Activated CD8-positive, alpha-beta memory T cell treated with anti-CD3 and anti-CD28 coated beads, Interleukin-2, amount 50 U/mL, for 24 hours (primary cell): ENCODE results near the gene POLH.

Source experiments
- DNase-seq: peaks from one replicate; pipeline ENCODE4 v3.0.0-alpha.2; 2020; ENCODE audit errors: extremely low read depth

Gene POLH

DNA sequence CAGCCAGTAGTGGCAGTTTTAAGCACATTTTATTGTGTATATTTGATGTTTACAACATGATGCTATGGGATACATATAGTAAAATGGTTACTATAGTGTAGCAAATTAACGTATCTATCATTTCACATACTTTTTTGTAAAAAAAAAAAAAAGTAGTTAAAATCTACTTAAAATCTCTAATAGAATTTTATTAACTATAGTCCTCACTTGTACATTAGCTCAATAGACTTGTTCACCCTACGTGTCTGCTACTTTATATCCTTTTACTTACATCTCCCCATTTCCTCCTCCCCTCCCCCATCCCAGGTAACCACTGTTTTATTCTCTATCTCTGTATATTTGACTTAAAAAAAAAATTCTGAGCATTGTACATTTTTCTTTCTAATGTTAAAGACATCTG lies 30.0 kb downstream of the POLH start:
- DNase-seq: no peak

DNA sequence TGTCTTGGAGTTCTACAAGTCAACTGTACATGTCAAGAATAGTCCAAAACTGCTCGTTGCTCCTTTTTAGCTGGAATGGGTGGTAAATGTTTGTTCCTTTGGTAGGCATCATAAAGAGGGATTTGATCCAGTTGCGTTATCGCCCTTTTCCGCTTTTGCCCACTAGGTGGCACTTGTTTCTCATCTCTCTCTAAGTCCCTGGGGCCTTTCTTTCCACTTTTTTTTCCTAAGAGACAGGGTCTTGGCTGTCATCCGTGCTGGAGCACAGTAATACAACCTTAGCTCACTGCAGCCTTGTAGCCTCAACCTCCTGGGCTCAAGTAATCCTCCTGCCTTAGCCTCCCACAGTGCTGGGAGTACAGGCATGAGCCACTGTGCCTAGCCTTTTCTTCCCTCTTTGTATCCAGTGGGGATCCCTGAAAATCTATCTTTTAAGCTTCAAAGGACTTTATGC lies 32.4 kb downstream of the POLH start:
- DNase-seq: no peak

DNA sequence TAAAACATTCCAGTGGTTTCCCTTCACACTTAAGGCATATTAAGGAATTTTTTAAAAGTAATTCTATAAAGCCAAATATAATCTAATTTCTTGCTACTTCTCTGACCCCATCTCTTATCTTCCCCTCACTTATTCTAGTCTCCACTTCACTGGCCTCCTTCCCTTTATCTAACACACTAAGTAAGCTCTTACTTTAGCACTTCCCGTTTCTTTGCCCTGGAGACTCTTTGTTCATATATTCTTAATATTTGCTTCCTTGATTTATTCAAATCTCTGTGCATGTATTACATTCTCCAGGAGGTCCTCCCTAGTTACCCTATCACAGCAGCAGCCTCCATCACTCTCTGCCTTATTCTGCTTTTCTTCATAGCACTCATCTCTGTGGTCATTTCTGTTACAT lies 32.8 kb downstream of the POLH start:
- DNase-seq: no peak

DNA sequence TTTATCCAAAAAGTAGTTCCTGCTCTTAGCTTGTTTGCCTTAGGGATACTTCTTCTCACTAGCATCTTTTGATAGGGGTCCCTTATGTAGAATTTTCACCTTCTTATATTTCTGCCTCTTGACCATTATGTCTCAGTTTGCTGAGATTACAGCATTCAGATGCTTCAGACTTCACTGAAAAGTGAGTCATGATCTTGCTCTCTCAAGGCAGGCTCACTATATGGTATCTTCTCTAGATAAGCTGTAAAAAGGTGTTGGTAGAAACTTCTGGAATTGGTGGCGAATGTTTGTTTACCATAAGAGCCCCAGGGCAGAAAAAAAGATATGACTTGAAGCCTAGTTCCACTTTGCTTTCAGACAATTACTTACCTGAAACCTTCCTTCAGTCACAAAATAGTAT lies 33.4 kb downstream of the POLH start:
- no peak for DNase-seq

DNA sequence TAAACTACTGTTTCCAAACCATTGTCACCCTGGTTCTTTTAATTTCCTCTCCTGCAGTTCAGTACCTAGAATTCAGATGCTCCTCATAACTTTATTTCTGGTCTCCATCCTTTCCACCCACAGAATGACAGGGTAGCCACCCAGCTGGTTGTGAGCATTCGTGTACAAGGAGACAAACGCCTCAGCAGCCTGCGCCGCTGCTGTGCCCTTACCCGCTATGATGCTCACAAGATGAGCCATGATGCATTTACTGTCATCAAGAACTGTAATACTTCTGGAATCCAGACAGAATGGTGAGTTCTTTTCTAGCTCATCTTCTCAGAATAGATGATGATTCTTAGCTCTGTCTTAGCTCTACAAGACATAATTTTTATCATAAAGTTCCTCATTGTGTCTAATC lies 34.4 kb downstream of the POLH start:
- no peak for DNase-seq

DNA sequence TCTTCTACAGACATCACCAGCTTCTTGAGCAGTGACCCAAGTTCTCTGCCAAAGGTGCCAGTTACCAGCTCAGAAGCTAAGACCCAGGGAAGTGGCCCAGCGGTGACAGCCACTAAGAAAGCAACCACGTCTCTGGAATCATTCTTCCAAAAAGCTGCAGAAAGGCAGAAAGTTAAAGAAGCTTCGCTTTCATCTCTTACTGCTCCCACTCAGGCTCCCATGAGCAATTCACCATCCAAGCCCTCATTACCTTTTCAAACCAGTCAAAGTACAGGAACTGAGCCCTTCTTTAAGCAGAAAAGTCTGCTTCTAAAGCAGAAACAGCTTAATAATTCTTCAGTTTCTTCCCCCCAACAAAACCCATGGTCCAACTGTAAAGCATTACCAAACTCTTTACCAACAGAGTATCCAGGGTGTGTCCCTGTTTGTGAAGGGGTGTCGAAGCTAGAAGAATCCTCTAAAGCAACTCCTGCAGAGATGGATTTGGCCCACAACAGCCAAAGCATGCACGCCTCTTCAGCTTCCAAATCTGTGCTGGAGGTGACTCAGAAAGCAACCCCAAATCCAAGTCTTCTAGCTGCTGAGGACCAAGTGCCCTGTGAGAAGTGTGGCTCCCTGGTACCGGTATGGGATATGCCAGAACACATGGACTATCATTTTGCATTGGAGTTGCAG lies 37.9 kb downstream of the POLH start:
- DNase-seq: no peak

DNA sequence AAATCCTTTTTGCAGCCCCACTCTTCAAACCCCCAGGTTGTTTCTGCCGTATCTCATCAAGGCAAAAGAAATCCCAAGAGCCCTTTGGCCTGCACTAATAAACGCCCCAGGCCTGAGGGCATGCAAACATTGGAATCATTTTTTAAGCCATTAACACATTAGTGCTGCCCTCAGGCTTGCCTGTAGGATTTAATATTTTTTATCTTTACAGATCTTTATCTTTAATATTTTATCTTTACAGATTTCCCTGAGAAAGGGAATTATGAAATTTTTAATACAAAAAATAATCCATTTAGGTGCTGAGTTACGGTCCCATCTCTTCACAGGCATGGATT lies 38.4 kb downstream of the POLH start:
- no peak for DNase-seq

DNA sequence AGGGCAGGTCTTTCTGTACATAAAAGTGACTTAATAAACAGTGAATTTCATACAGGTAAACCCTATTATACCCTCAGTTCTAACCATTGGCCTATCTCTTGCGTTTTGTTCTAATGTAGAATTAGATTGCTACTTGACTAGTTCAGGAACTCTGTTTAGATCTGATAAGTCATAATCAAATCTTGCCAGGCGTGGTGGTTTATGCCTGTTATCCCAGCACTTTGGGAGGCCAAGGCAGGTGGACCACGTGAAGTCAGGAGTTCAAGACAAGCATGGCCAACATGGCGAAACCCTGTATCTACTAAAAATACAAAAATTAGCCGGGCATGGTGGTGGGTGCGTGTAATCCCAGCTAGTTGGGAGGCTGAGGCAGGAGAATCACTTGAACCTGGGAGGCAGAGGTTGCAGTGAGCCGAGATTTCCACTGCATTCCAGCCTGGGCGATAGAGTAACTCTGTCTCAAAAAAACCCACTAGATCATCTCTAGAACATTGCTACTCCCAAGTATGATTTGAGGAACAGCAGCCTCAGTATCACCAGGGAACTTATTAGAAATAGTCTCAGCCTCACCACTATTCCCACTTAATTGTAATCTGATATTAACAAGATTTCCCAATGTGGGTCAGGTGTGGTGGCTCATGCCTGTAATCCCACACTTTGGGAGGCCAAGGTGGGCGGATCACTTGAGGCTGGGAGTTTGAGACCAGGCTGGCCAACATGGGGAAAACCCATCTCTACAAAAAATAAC lies 40.9 kb downstream of the POLH start:
- no peak for DNase-seq

DNA sequence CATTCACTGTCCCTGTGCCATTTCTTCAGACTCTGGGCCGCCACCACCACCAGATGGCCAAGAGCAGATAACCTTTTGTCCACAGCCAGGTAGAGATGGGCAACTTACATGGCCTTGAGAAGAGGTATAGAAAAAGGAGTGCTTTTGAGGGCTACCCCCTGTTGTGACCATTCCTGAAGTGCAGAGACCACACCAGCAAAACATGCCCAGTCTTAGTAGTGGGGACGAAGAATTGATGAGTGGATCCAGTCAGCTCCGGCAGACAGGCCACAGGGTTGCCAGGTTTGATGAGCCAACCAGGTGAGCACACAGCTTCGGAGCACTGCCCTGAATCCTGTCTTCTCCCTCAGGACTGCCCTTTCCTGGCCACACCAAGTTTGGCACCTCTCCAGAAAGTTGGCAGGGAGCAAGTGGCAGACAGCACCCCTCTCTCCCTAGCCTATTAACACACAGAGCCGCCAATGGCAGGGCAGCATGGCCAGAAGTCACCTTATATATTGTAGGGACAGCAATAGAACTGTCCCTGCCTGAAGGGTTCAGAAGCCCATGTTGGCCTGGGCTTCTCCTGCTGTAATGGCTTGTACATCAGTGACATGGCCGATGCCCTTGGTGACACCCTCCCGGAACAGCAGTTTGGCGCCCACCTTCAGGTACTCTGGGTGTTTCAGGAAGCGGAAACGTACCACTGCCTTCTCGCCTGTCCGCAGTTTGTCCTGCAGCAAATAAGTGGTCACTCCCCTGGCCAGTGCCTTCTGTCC lies 45.3 kb downstream of the POLH start:
- no peak for DNase-seq

DNA sequence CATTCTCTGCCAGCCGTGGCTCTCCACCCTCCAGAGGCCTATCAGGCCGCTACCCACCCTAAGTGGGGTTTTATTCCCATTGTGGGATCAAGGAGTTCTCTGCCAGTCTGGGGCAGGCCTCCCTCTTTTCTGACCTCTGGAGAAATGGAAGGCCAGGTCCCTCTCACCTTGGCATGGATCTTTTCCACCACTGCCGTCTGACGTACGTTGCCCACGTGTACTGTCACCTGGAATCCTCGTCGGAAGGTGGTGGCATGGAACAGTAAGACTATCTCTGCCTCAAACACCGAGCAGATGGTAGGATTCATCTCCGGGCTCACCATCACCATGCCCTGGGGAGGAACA lies 45.8 kb downstream of the POLH start:
- no peak for DNase-seq

DNA sequence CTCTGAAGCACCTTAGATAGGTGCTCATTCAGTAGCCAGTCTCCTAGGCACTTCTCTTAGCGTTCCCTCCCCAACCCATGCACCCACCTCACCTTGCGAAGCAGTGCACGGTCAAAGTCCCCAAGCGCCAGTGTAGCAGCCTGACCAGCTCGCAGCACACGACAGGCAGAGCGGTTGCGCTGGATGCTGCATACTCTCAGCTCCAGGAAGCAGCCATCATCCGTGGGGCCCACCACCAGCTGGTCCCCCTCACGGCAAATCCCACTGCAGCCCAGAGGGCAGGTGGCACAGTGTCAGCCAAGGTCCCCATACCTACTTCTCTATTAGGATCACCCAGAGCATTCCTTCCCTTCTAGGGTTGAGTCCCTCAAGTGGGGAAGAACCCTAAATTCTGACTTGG lies 46.6 kb downstream of the POLH start:
- DNase-seq: no peak

DNA sequence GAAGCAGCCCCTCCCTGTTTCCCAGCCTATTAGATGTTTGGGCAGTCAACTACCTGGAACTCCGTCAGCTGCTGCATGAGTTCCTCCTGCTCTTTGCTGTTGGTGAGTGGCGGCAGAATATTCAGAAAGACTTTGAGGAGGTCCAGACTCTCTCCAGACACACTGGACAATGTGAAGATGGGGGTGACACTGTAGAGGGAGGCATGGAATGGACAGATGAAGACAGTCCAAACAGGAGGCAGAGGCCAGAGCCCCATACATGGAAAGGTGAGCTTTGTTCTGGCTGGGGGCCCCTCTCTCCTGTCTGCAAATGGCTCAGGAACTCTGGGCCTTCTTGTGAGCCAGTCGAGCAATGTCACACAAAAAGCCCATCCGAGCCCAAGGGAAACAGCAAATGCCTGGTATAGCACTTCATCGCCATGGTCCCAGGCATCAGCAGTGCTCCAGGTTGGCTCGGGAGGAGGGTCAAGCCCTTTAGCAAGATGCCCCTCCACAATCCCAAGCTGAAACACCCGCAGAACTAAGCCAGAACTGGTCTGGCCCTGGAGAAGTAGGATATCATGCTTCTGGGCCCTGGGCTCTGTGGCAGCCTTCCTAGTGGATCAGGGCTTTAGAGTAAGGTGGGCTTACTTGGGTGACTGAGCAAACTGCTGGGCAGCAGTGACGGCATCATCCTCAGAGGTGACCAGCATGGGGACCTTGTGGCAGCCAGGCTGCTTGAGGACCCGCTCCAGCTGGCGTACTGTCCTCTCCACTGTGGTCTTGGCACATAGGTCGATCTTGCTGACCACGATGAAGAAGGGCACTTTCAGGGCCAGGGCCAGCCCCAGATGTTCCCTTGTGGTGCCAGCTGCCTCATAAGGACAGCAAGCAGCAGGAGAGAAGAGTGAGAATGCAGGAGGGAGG lies 48.1 kb downstream of the POLH start:
- no peak for DNase-seq

DNA sequence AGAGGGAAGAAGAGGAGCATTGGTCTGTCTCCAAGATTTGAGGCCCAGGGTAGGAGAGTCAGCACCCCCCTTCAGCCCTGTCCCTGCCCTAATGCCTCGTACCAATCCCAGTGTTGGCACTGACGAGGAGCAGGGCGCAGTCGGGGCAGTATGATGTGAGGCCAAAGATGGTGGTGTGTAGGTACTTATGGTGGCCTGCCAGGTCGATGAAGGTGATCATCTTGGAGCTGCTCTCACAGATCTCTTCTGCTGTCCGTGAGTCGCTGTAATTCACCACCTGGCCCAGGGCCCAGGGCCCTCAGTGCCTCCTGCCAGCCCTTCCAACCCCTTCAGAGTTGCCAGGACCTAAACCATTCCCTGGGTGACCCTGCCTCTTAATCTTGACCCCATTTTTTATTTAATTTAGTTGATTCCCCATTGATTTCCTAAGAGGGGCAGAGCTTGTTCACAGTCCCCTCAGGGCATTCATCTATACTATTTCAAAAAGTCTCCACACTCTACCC lies 48.9 kb downstream of the POLH start:
- DNase-seq: no peak

DNA sequence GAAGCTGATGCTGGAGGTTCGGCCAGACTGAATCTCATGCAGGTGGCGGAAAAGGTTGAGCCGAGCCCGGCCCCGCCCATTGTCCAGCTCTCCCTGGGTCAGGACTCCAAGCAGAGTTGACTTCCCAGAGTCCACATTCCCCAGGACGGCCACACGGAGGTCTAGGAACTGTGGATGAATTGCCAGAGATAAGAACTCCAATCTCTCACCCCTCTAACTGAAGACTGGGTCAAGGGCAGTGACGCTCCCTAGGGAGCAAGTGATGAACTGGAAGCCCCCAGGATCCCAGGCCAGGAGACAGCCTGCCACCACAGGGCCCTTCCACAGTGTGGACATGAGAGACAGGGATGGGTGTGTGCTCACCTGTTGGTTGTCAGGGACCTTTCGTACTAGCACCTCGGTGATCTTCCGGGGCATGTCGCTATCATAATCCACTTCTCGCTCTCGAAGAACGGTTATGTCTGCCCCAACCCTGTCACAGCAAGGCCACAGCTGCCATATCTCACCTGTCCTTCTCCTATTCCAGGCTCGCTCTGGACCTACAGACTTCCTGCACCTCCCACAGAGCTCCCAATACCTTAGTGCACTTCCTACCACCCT lies 49.5 kb downstream of the POLH start:
- no peak for DNase-seq

DNA sequence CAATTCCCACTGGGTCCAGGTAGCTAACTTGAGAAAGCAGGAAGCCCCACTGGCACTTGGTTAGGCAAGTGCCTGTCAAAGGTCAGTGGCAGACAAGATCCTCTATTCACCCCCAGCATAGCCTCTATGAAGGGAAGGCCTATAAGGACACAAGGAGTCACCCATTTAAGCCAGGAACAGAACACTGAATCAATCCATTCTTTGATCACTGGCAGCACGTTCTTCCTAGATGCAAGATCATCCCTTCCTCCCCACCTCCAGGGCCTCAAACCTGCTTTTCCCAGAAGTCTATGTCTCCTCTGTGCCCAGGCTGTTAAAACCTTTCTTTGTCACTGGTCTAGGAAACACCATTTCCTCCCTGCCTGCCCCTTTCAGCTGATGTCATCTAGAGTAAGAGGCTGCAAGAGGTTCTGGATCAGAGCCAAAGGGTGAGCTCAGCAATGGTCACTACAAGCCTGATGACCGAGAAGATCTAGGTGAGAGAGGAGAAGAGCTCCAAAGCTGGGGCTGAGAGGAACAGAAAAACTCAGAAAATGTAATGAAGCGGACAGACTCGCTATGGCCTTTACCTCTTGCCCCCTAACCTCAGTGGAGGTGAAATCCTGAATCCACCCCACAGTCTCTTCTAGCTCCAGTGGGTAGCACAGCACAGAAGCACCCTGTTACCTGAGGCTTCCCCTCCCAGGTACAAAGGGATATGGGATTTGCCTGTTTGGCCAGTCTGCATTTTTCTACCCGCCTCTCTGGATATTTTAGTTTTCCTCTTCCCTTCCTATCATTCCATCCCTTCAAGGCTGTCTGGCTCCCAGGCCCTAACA lies 51.2 kb downstream of the POLH start:
- no peak for DNase-seq

DNA sequence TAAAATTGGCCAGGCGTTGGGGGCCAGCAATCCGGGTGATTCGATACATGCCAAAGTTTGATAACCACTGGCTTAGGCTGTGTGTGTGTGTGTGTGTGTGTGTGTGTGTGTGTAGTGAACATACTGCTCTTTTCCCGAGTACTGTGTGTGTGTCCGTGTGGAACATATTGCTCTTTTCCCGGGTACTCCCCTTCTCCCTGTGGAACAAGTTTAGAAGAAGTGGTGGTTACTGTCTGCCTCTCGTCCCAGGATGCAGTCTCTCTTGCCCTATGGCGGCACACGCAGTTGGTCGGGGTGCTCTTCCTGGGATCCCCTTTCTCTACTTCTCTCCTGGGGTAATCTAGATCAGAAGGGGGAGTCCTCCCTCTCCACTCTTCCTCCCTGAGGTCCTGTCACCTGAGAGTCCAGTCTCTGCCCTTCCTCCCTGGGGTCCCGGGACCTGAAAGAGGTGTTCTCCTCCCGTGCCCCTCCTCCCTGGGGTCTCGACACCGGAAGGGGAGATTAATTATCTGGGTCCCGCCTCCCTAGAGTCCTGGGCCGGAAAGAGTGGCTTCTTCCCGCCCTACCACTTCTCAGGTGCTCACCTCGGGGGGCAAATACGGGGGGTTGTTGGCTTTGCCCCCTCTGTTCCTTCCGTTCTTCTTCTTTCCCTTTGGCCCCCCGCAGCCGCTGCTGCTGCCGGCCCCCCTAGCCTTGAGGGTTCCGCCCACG lies 52.6 kb downstream of the POLH start:
- DNase-seq: no peak

DNA sequence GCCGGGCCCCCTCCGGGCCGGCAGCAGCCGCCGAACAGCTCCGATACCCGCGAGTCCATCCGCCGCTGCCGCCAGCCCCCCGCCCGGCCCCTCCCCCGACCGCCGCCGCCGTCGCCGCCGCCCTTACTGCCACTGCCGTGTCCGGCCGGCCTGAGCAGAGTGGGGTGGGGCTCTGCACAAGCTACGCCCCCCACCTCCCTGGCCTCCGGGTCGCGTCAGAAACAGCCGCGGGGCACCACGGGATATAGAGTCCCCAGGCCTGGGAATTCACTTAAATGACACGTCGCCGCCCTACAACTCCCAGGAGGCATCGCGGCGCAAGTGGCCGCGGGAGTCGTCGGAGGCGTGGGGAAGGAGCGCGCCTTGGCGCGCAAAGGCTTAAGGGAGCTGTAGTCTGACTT lies 53.1 kb downstream of the POLH start, which contains the start of gene GTPBP2:
GTPBP2 (minus strand) TSS at position 161 of the 401 bp plus-strand sequence; CDS start at position 59, 102 bp downstream.
- peak; percentile 88 for DNase-seq

DNA sequence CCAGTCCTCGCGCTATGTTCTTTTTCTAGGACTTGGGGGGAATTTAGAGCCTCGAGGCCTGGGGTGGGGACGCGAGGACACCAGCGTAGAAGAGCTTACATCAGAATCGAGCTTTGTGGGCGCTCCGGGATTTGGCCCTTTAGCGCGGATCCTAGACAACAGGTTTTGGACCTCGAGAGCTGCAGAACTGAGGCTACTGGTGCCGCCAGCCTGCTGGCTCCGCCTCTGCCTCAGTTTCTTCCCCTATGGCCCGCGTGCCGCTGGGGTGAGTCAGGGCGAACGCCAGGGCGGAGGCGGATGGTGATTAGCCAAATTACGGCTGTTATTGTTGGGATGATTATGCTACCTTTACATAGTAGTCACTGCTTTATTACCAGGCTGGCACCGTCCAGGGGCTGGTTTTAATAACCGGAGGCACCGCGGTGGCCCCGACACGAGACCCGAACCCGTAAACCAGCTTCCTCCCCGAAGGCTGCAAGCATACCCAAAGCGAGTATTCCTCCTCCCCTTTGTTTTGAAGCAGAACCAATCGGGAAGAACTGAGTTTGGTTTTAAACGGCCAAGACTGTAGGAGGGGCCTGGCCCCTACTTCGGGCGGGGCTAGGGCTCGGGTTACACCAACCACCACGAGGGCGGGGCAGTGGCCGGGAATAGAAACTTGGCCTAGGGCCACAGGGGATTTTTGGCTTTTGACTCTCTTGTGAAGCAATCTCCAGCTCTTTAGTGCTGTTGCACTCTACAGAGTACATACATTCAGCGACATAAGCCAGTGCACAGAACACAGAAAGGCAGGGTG lies 53.7 kb downstream of the POLH start:
- DNase-seq: peak; percentile 75
